Neural progenitor cell (in vitro differentiated cells): Measurements from ENCODE around the gene ERC2.

Experiments used
- EZH2 ChIP-seq: fragments of 200-600 bp; sonication (generic); IDR thresholded peaks from 2 replicates; pipeline ENCODE4 v1.6.1; 2017; ENCODE audit warnings: antibody characterized with exemption, mild to moderate bottlenecking, moderate library complexity
- EZH2phosphoT487 ChIP-seq: fragments of 200-600 bp; sonication (generic); IDR thresholded peaks from 2 replicates; pipeline ENCODE4 v1.6.1; 2017; ENCODE audit warnings: antibody characterized with exemption
- TF ChIP-seq, protein P1 (sequence below): fragments of 200-600 bp; sonication (generic); IDR thresholded peaks from 2 replicates; pipeline ENCODE4 v1.5.1; 2017; ENCODE audit warnings: antibody characterized with exemption, mild to moderate bottlenecking

DNA sequence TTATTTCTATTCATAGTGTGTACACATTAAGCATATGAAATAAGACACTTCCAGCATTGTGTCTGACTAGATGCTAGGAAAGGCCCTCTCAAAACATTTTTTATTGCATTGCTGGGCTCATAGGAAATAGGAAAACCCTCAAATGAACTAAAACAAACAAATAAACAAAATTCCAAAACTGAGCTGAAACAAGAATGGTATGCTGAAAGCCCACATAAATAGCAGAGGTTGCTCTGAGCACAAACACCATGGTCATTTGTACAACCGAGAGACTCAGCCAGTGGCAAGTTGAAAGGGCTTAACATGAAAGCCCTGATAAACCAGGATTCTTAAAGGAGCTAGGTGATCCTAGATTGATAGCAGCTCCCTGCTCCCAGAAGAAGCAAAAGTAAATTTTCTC lies 671.2 kb downstream of the ERC2 start:
- TF ChIP-seq, protein P1, sequence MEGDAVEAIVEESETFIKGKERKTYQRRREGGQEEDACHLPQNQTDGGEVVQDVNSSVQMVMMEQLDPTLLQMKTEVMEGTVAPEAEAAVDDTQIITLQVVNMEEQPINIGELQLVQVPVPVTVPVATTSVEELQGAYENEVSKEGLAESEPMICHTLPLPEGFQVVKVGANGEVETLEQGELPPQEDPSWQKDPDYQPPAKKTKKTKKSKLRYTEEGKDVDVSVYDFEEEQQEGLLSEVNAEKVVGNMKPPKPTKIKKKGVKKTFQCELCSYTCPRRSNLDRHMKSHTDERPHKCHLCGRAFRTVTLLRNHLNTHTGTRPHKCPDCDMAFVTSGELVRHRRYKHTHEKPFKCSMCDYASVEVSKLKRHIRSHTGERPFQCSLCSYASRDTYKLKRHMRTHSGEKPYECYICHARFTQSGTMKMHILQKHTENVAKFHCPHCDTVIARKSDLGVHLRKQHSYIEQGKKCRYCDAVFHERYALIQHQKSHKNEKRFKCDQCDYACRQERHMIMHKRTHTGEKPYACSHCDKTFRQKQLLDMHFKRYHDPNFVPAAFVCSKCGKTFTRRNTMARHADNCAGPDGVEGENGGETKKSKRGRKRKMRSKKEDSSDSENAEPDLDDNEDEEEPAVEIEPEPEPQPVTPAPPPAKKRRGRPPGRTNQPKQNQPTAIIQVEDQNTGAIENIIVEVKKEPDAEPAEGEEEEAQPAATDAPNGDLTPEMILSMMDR, result no peak
- TF ChIP-seq EZH2phosphoT487 (no peak), EZH2 (no peak)
